CD14-positive monocyte (primary cell): Measurements from ENCODE around the gene MSMO1. TPM values are rescaled to one million over a fixed set of nuclear protein-coding genes. Genes with fewer than 3 reads are reported as not detected.
A peak's percentile ranks its signal among the peaks of the same experiment; 100 is the strongest.
"Not testable (repeated sequence)": the region's sequence is repeated elsewhere in the genome, so short reads cannot be mapped to it uniquely, and the experiment has no call there.

Experiments
- DNase-seq, 3 donors: peaks; one replicate each; pipeline ENCODE4 v3.0.0-alpha.2; 2011 to 2022
- H2AFZ ChIP-seq: 2 replicates; pipeline ENCODE4 v1.6.0; 2012; ENCODE audit warnings: mild to moderate bottlenecking, low read depth, low read length, inconsistent platforms; ENCODE audit not compliant: insufficient read depth, poor library complexity, severe bottlenecking
- H3K27ac ChIP-seq, 2 donors: 1 replicate in 1 of 2; 2 replicates in 1 of 2; pipeline ENCODE4 v1.5.1; 2012 to 2013; ENCODE audit warnings: low read length in 2 of 2, control low read depth in 1 of 2, inconsistent platforms in 1 of 2, low read depth in 1 of 2, mild to moderate bottlenecking in 1 of 2
- H3K27me3 ChIP-seq, 2 donors: one replicate each; pipeline versions ENCODE4 v1.6.0 to v1.6.1; 2011 to 2013; ENCODE audit warnings: low read length in 2 of 2; ENCODE audit not compliant: control insufficient read depth in 2 of 2, insufficient read depth in 2 of 2
- H3K36me3 ChIP-seq, 2 donors: replicated peaks in 1 of 2; 1 replicate in 1 of 2; 2 replicates in 1 of 2; pipeline versions ENCODE4 v1.5.1 to v1.6.1; 2012 to 2013; ENCODE audit warnings: low read length in 2 of 2, control low read depth in 1 of 2, inconsistent platforms in 1 of 2, mild to moderate bottlenecking in 1 of 2; ENCODE audit not compliant: insufficient read depth in 2 of 2, control insufficient read depth in 1 of 2
- H3K4me1 ChIP-seq, 2 donors: 1 replicate in 1 of 2; 2 replicates in 1 of 2; pipeline versions ENCODE4 v1.5.1 to v1.6.1; 2012 to 2013; ENCODE audit warnings: low read length in 2 of 2, control low read depth in 1 of 2, inconsistent platforms in 1 of 2, mild to moderate bottlenecking in 1 of 2, moderate library complexity in 1 of 2; ENCODE audit not compliant: insufficient read depth in 2 of 2, control insufficient read depth in 1 of 2
- H3K4me2 ChIP-seq: replicated peaks from 2 replicates; pipeline ENCODE3; 2012; ENCODE audit warnings: low read length, moderate library complexity, mild to moderate bottlenecking; ENCODE audit not compliant: poor library complexity, severe bottlenecking; ENCODE audit errors: extremely low read depth
- H3K4me3 ChIP-seq, 3 experiments: fragments of 200-600 bp in 1 of 3; sonication (generic) in 1 of 3; replicated peaks in 1 of 3; 1 replicate in 2 of 3; 2 replicates in 1 of 3; pipeline ENCODE4 v1.5.1; 2011 to 2013; ENCODE audit warnings: low read length in 3 of 3, mild to moderate bottlenecking in 3 of 3, control low read depth in 2 of 3, low read depth in 2 of 3, inconsistent platforms in 1 of 3, moderate library complexity in 1 of 3
- H3K79me2 ChIP-seq: 2 replicates; pipeline ENCODE4 v1.6.0; 2012; ENCODE audit warnings: mild to moderate bottlenecking, control low read depth, inconsistent platforms, low read length, moderate library complexity; ENCODE audit not compliant: insufficient read depth
- H3K9ac ChIP-seq: 2 replicates; pipeline ENCODE4 v1.6.0; 2017; ENCODE audit warnings: low read length, mild to moderate bottlenecking; ENCODE audit not compliant: insufficient read depth, poor library complexity, severe bottlenecking
- H3K9me3 ChIP-seq, 2 donors: replicated peaks in 1 of 2; 1 replicate in 1 of 2; 2 replicates in 1 of 2; pipeline versions ENCODE4 v1.5.1 to v1.6.1; 2012 to 2013; ENCODE audit warnings: low read length in 2 of 2, control low read depth in 1 of 2; ENCODE audit not compliant: control insufficient read depth in 1 of 2, insufficient read depth in 1 of 2
- H4K20me1 ChIP-seq: 2 replicates; pipeline ENCODE4 v1.6.0; 2012; ENCODE audit warnings: mild to moderate bottlenecking, low read length, control low read depth, moderate library complexity; ENCODE audit not compliant: insufficient read depth
- H3K27ac Mint-ChIP-seq, 7 donors: one replicate each; pipeline ENCODE4 v1.8.0; 2020; ENCODE audit warnings: mild to moderate bottlenecking in 7 of 7, mixed read lengths in 7 of 7, moderate library complexity in 6 of 7, inconsistent platforms in 2 of 7
- H3K27me3 Mint-ChIP-seq, 3 donors: one replicate each; pipeline ENCODE4 v1.8.0; 2021 to 2022; ENCODE audit warnings: low read depth in 3 of 3, mild to moderate bottlenecking in 3 of 3, mixed read lengths in 3 of 3, moderate library complexity in 3 of 3, inconsistent platforms in 1 of 3
- H3K36me3 Mint-ChIP-seq, 2 donors: one replicate each; pipeline ENCODE4 v1.8.0; 2020; ENCODE audit warnings: mixed read lengths in 2 of 2, inconsistent platforms in 1 of 2, mild to moderate bottlenecking in 1 of 2
- H3K4me1 Mint-ChIP-seq: one replicate; pipeline ENCODE4 v1.8.0; 2020; ENCODE audit warnings: mild to moderate bottlenecking, mixed read lengths
- H3K4me3 Mint-ChIP-seq, 2 donors: one replicate each; pipeline ENCODE4 v1.8.0; 2020; ENCODE audit warnings: mild to moderate bottlenecking in 2 of 2, mixed read lengths in 2 of 2, moderate library complexity in 1 of 2
- H3K9me3 Mint-ChIP-seq, 7 donors: one replicate each; pipeline ENCODE4 v1.8.0; 2020 to 2022; ENCODE audit warnings: mixed read lengths in 7 of 7, mild to moderate bottlenecking in 6 of 7, moderate library complexity in 6 of 7, inconsistent platforms in 2 of 7
- WGBS: methylation state at CpG from one replicate; pipeline ENCODE4 v1.1.5; 2013; ENCODE audit warnings: missing lambda C conversion rate; ENCODE audit not compliant: insufficient coverage; 5-methylcytosine and 5-hydroxymethylcytosine counted together
- intact Hi-C, 2 donors: fragments of 100-400 bp; cut with micrococcal nuclease; formaldehyde crosslinking; loops; one replicate each; pipeline versions ENCODE4 v1.15.0 to v1.15.1; 2023
- polyA plus RNA-seq, 3 donors: library from polyadenylated mRNA; depleted of rRNA in 1 of 3; unstranded in 2 of 3; stranded (reverse) in 1 of 3; fragments of 300-500 nt in 2 of 3; fragments of >200 nt in 1 of 3; fragmentation: Illumina TruSeq in 2 of 3; gene quantifications; 1 replicate in 2 of 3; 2 replicates in 1 of 3; pipeline ENCODE4 v1.2.3, GENCODE V29; 2012 to 2021
- TF ChIP-seq, protein P1 (sequence below): fragments of 200-600 bp; IDR thresholded peaks from one replicate; pipeline ENCODE4 v1.8.0; 2022; ENCODE audit warnings: antibody characterized with exemption, mild to moderate bottlenecking

MSMO1 gene
- polyA plus RNA-seq, 3 donors: 3.1 to 7.6 (median 6.0) TPM

DNA sequence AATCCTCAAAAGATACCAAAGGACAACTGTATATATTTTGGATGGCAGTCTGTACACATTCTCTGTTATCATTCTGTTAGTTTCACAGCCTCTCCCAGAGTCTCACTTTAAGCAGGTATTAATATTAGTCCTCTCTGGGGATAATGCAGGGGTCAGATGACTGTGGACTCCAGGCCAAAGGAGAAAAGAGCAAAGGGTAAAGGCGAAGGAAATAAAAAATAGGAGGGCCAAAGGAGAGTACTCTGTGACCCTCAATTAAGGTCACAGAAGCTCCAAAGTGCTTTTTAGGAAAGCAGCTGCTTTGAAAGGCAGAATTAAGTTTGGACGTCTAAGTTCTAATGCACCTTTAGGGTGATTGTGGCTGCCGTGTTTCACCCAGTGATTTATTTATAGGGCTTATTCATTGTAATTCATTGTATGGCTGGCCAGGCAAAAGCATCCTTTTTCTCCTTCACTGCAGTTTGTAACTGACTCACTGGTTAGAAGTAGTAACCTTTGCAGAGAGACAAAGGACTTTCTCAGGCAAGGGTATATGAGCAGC, 7.8 kb downstream of the MSMO1 start:
- Mint-ChIP-seq H3K27ac (no peak overlapping the region), H3K9me3 (no peaks in the 10 kb centered on the region), H3K36me3 (peaks cover 39 to 51% of the 10 kb centered on the region in 2 donors), H3K27me3 (no peaks in the 10 kb centered on the region), H3K4me1 (peaks cover 15% of the 10 kb centered on the region), H3K4me3 (no peak overlapping the region)
- intact Hi-C loops: no loop called here
- TF ChIP-seq, protein P1, sequence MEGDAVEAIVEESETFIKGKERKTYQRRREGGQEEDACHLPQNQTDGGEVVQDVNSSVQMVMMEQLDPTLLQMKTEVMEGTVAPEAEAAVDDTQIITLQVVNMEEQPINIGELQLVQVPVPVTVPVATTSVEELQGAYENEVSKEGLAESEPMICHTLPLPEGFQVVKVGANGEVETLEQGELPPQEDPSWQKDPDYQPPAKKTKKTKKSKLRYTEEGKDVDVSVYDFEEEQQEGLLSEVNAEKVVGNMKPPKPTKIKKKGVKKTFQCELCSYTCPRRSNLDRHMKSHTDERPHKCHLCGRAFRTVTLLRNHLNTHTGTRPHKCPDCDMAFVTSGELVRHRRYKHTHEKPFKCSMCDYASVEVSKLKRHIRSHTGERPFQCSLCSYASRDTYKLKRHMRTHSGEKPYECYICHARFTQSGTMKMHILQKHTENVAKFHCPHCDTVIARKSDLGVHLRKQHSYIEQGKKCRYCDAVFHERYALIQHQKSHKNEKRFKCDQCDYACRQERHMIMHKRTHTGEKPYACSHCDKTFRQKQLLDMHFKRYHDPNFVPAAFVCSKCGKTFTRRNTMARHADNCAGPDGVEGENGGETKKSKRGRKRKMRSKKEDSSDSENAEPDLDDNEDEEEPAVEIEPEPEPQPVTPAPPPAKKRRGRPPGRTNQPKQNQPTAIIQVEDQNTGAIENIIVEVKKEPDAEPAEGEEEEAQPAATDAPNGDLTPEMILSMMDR: no peak
- peaks cover 31 to 68% of the 10 kb centered on the region in 2 donors for H3K36me3 ChIP-seq
- H3K9ac ChIP-seq: no peak overlapping the region
- H2AFZ ChIP-seq: no peak overlapping the region
- no peak overlapping the region for H3K4me2 ChIP-seq
- H3K9me3 ChIP-seq: no peaks in the 10 kb centered on the region
- H3K79me2 ChIP-seq: peaks cover 33% of the 10 kb centered on the region
- no peaks in the 10 kb centered on the region for H3K4me1 ChIP-seq
- no peak for DNase-seq
- H3K27me3 ChIP-seq: no peaks in the 10 kb centered on the region
- no peak overlapping the region for H3K4me3 ChIP-seq
- 100% methylated on average over 3 of the region's 3 CpGs for WGBS
- H4K20me1 ChIP-seq: no peaks in the 10 kb centered on the region
- no peak overlapping the region for H3K27ac ChIP-seq

DNA sequence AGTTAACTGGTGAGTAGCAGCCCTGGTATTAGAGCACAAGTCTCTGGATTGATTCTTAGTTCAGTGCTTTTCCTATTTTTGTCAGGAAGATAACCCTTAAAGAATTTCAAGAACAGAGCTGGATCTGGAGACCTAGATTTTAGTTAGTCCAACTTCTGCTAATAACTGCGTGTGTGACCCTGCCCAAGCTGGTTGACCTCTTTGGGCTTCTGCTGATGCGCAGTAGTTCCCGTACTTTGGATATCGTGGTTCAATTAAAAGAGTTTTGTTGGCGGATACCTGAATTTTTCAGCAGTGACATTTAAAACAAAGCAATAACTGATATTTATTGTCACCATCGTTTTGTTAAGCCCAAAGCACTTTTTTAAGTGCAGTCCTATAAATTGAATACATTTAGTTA, 9.3 kb downstream of the MSMO1 start:
- H3K27me3 Mint-ChIP-seq: no peaks in the 10 kb centered on the region
- H3K4me1 Mint-ChIP-seq: peaks cover 6% of the 10 kb centered on the region
- peaks cover 18% of the 10 kb centered on the region for H3K79me2 ChIP-seq
- intact Hi-C loops: no loop called here
- no peak overlapping the region for H3K9ac ChIP-seq
- H3K4me3 Mint-ChIP-seq: no peak overlapping the region
- H3K27ac ChIP-seq: no peak overlapping the region
- no peaks in the 10 kb centered on the region for H4K20me1 ChIP-seq
- H3K4me3 ChIP-seq: no peak overlapping the region
- no peak for DNase-seq
- no peaks in the 10 kb centered on the region for H3K27me3 ChIP-seq
- no peaks in the 10 kb centered on the region for H3K9me3 ChIP-seq
- H2AFZ ChIP-seq: no peak overlapping the region
- H3K27ac Mint-ChIP-seq: no peak overlapping the region
- 99% methylated on average over 5 of the region's 6 CpGs for WGBS
- TF ChIP-seq, protein P1: no peak
- H3K4me1 ChIP-seq: no peaks in the 10 kb centered on the region
- no peak overlapping the region for H3K4me2 ChIP-seq
- H3K9me3 Mint-ChIP-seq: no peaks in the 10 kb centered on the region
- H3K36me3 Mint-ChIP-seq: peaks cover 38 to 51% of the 10 kb centered on the region in 2 donors
- H3K36me3 ChIP-seq: peaks cover 45 to 78% of the 10 kb centered on the region in 2 donors

DNA sequence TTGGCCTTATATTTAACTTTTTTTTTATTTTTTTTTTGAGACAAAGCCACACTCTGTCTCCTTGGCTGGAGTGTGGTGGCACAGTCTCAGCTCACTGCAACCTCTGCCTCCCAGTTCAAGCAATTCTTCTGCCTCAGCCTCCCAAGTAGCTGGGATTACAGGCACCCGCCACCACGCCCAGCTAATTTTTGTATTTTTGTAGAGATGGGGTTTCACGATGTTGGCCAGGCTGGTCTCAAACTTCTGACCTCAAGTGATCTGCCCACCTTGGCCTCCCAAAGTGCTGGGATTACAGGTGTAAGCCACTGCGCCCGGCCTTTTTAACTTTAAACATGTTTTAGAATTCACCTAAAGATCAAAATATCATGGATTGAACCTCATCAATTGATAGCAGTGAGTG, 14.9 kb downstream of the MSMO1 start:
- H3K27ac Mint-ChIP-seq: peak overlapping the region in 1 of 7 donors; percentile 79
- not testable (repeated sequence) for H3K79me2 ChIP-seq, H3K4me1 ChIP-seq, H3K4me1 Mint-ChIP-seq, H3K9me3 ChIP-seq, H3K27ac ChIP-seq, H3K9ac ChIP-seq, H2AFZ ChIP-seq, H3K27me3 ChIP-seq, H3K4me2 ChIP-seq, H3K4me3 ChIP-seq, DNase-seq, H3K27me3 Mint-ChIP-seq, H3K9me3 Mint-ChIP-seq, H3K4me3 Mint-ChIP-seq, H4K20me1 ChIP-seq
- intact Hi-C loops: loop anchor here in 1 of 2 donors (10.0 kb wide), 1 partner anchor 218 kb away; no protein-coding TSS in a partner anchor
- 100% methylated on average over 1 of the region's 5 CpGs for WGBS
- H3K36me3 Mint-ChIP-seq: peaks cover 29 to 44% of the 10 kb centered on the region in 2 donors
- peaks cover 41 to 60% of the 10 kb centered on the region in 2 donors for H3K36me3 ChIP-seq
